ENCODE measurements around the gene REEP3.

GRCh38 chr10:63578501-63578900 is 57.3 kb downstream of the REEP3 start:
- TF ChIP-seq EZH2 (IDR thresholded peaks at IDR 0.05; ENCODE audit: borderline replicate concordance, low read depth, low read length, severe bottlenecking) (no peak), CTCF (IDR thresholded peaks at IDR 0.05; ENCODE audit: borderline replicate concordance, extremely low read depth, low read length, poor library complexity, severe bottlenecking) (no peak)

Data from DND-41 (cell line).